ENCODE data around the gene PRDX5. TPM values are rescaled to one million over a fixed set of nuclear protein-coding genes. Genes with fewer than 3 reads are reported as not detected.

The PRDX5 gene
- total RNA-seq, 1 donor from 2014 or later = 357 TPM

- H3K4me3 ChIP-seq (ENCODE audit: low read depth, low read length) = no peak overlapping the region
- DNase-seq (ENCODE audit: low read depth) = no peak
- no peak for TF ChIP-seq CTCF (conservative IDR thresholded peaks at IDR 0.05; ENCODE audit: low read depth, low read length)
Observed at GRCh38 chr11:64347193-64347867, 29.4 kb downstream of the PRDX5 start.

GRCh38 chr11:64348383-64349024 lies 30.6 kb downstream of the PRDX5 start:
- DNase-seq (ENCODE audit: low read depth) = no peak
- H3K4me3 ChIP-seq (ENCODE audit: low read depth, low read length) = no peak overlapping the region
- TF ChIP-seq CTCF (conservative IDR thresholded peaks at IDR 0.05; ENCODE audit: low read depth, low read length) = no peak

- H3K4me3 ChIP-seq (ENCODE audit: low read depth, low read length) = no peak overlapping the region
- TF ChIP-seq CTCF (conservative IDR thresholded peaks at IDR 0.05; ENCODE audit: low read depth, low read length) = no peak
- no peak for DNase-seq (ENCODE audit: low read depth)
Observed at GRCh38 chr11:64349025-64349387, 31.1 kb downstream of the PRDX5 start.

- DNase-seq (ENCODE audit: low read depth) = no peak
- no peak overlapping the region for H3K4me3 ChIP-seq (ENCODE audit: low read depth, low read length)
- no peak for TF ChIP-seq CTCF (conservative IDR thresholded peaks at IDR 0.05; ENCODE audit: low read depth, low read length)
Observed at GRCh38 chr11:64349404-64349803, 31.5 kb downstream of the PRDX5 start.

- no peak for TF ChIP-seq CTCF (conservative IDR thresholded peaks at IDR 0.05; ENCODE audit: low read depth, low read length)
- no peak for DNase-seq (ENCODE audit: low read depth)
Observed at GRCh38 chr11:64351136-64351631, 33.3 kb downstream of the PRDX5 start.

GRCh38 chr11:64352099-64352994 lies 34.4 kb downstream of the PRDX5 start:
- no peak overlapping the region for H3K4me3 ChIP-seq (ENCODE audit: low read depth, low read length)
- DNase-seq (ENCODE audit: low read depth) = no peak
- TF ChIP-seq CTCF (conservative IDR thresholded peaks at IDR 0.05; ENCODE audit: low read depth, low read length) = no peak

More at GRCh38 chr11:64351136-64351631, 33.3 kb downstream of the PRDX5 start:
- H3K4me3 ChIP-seq (ENCODE audit: low read depth, low read length) = no peak overlapping the region

Data from epithelial cell of proximal tubule (primary cell).